ENCODE data around the gene GABBR1. TPM values are rescaled to one million over a fixed set of nuclear protein-coding genes. Genes with fewer than 3 reads are reported as not detected.

The GABBR1 gene
- polyA plus RNA-seq, 3 donors from 2014 or later: not detected

DNA sequence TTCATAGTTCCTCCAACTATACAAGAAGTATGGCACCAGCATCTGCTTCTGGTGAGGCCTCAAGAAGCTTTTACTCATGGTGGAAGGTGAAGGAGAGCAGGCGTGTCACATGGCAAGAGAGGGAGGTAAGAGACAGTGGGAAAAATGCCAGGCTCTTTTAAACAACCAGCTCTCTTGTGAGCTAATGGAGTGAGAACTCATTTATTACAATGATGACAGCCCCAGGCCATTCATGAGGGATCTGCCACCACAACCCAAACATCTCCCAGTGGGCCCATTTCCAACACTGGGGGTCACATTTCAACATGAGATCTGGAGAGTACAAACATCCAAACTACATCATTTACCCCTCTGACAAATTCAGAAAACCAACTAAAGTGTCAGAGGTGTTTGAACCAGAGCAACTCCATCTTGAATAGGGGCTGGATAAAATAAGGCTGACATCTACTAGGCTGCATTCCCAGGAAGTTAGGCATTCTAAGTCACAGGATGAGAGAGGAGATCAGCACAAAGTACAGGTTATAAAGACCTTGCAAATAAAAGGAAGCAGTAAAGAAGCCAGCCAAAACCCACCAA is 71.3 kb downstream of the GABBR1 start:
- DNase-seq: no peak
- H3K27me3 Mint-ChIP-seq (ENCODE audit: low read depth in 3 of 3): peaks cover 2 to 15% (median 6%) of the 10 kb centered on the region in 3 donors
- no peaks in the 10 kb centered on the region for H3K9me3 Mint-ChIP-seq
- no peak overlapping the region for H3K4me3 Mint-ChIP-seq
- no peaks in the 10 kb centered on the region for H3K36me3 Mint-ChIP-seq
- H3K27ac Mint-ChIP-seq: no peak overlapping the region
- H3K4me1 Mint-ChIP-seq: no peaks in the 10 kb centered on the region

DNA sequence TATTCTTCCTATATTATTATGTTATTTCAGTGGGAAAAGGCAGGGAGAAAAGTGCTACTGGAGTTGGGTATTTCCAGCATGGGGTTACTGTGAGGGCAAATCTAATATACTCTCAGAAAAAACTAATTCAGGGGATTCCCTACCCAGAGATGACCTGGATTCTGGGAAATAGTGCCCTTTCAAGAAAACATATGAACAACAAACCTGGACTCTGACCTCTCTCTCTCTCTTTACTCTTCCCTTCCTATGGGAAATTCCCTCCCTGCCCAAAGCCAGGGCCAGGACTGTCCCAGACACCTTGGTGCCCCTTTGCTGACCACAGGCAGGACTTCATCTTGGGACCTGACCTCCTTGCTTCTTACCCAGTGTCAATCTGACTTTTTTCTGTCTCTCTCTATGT is 71.9 kb downstream of the GABBR1 start:
- Mint-ChIP-seq H3K4me3 (no peak overlapping the region), H3K36me3 (no peaks in the 10 kb centered on the region), H3K4me1 (no peaks in the 10 kb centered on the region), H3K27ac (no peak overlapping the region), H3K9me3 (no peaks in the 10 kb centered on the region), H3K27me3 (ENCODE audit: low read depth in 3 of 3) (peaks cover 2 to 21% (median 5%) of the 10 kb centered on the region in 3 donors)
- DNase-seq: no peak

DNA sequence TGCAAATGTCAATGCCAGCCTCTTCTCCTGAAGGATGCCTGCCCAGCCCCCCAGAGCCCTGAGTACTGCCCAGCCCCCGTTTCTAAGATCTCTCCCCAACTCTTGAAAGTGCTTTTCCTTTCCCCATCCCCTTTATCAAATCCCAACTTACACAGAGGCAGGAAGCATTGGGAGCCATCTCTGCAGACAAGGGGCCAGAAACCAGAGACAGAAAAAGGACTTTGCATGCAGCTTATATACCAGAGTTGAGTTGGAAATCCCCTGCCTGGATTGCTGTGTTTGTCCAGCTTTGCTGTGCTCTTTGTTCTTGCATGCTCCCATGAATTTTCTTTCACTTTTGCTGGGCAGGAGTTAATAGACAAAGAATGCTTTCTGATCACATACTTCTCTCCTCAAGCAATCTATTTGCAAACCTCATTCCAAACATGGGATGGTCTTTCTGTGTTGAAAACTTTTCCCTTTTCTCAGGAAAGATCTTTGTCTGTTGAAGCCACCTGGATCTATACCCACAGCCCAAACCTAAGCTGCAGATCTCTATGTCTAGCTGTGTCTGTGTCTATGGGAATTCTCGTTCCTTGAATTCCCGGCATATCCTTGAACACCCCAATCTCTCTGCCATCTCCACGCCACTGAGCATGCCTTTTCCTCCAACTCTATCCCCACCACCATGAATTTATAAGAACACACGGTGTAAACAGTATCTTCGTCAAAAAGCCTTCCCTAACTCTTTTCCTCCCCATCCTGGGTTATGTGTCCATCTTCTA is 73.3 kb downstream of the GABBR1 start, which contains the start of gene UBD:
Gene UBD, minus strand, starts transcription at position 209 of the 764 bp plus-strand sequence. Its CDS starts 31 bp downstream, at position 178.
- Mint-ChIP-seq H3K4me3 (no peak within 1 kb of the TSS), H3K36me3 (no peaks in the 10 kb centered on the region), H3K4me1 (no peaks in the 10 kb centered on the region), H3K27ac (no peak within 1 kb of the TSS), H3K9me3 (peaks cover 0 to 3% (median 0%) of the 10 kb centered on the region in 6 donors), H3K27me3 (ENCODE audit: low read depth in 3 of 3) (peaks cover 4 to 30% (median 8%) of the 10 kb centered on the region in 3 donors)
- DNase-seq: no peak

DNA sequence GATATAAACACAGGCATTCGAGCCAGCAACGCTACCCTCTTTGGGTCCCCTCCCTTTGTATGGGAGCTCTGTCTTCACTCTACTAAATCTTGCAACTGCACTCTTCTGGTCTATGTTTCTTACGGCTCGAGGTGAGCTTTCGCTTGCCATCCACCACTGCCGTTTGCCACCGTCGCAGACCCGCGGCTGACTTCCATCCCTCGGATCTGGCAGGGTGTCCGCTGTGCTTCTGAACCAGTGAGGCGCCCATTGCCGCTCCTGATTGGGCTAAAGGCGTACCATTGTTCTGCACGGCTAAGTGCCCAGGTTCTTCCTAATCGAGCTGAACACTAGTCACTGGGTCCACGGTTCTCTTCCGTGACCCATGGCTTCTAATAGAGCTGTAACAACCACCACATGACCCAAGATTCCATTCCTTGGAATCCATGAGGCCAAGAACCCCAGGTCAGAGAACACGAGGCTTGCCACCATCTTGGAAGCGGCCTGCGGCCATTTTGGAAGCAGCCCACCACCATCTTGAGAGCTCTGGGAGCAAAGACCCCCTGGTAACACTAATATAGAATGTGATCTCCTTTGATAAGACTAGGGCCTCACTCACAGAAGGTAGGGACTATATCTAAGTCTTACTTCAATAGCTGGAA is 74.4 kb downstream of the GABBR1 start:
- H3K36me3 Mint-ChIP-seq: no peaks in the 10 kb centered on the region
- peaks cover 0 to 5% (median 0%) of the 10 kb centered on the region in 6 donors for H3K9me3 Mint-ChIP-seq
- H3K4me1 Mint-ChIP-seq: peaks cover 6% of the 10 kb centered on the region in 2 donors
- peaks cover 4 to 42% (median 15%) of the 10 kb centered on the region in 3 donors for H3K27me3 Mint-ChIP-seq (ENCODE audit: low read depth in 3 of 3)
- no peak overlapping the region for H3K4me3 Mint-ChIP-seq
- no peak overlapping the region for H3K27ac Mint-ChIP-seq
- DNase-seq: no peak

DNA sequence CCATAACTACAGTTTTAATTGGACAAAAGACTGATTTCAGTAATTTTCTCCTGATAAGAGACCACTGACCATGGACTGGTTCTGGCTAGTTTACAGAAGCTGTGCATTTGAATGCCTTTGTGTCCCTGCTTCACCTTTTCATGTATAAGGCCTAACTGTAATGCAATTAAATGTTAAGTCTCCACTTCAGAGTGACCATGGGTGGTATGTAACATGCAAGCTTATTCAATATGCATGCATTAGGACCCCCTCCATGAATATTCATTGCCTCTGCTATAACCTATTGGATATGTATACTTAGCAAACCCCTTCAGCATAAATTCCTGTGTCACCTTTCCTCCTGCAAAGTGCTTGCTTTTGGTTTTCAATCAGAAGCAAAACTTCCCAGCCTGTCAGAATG is 75.7 kb downstream of the GABBR1 start:
- Mint-ChIP-seq H3K4me1 (peaks cover 14 to 17% of the 10 kb centered on the region in 2 donors), H3K9me3 (peaks cover 0 to 5% (median 0%) of the 10 kb centered on the region in 6 donors), H3K4me3 (no peak overlapping the region), H3K27me3 (ENCODE audit: low read depth in 3 of 3) (peaks cover 4 to 47% (median 14%) of the 10 kb centered on the region in 3 donors), H3K36me3 (no peaks in the 10 kb centered on the region), H3K27ac (no peak overlapping the region)
- DNase-seq: no peak

DNA sequence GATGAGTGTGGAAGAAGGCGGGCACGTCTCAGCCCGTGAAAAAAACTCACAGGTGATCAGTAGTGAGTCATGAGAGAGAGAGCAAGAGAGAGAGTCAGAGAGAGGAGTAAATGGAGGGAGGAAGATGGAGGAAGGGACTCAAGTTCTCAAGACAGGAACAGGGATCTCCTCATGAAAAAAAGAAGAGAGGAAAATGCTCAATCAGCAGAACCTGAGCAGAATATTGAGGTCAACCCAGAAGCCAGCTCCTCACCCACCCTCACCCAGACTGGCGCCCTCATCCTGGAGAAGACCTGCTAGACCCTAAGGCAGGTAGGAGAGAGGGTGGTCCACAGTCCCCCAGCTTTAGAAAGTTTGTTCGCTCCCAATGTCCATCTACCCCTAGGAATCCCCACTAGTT is 78.2 kb downstream of the GABBR1 start:
- no peak for DNase-seq
- H3K27ac Mint-ChIP-seq: no peak overlapping the region
- peaks cover 2 to 52% (median 12%) of the 10 kb centered on the region in 3 donors for H3K27me3 Mint-ChIP-seq (ENCODE audit: low read depth in 3 of 3)
- no peaks in the 10 kb centered on the region for H3K36me3 Mint-ChIP-seq
- peaks cover 0 to 5% (median 0%) of the 10 kb centered on the region in 6 donors for H3K9me3 Mint-ChIP-seq
- no peak overlapping the region for H3K4me3 Mint-ChIP-seq
- peaks cover 14 to 17% of the 10 kb centered on the region in 2 donors for H3K4me1 Mint-ChIP-seq

DNA sequence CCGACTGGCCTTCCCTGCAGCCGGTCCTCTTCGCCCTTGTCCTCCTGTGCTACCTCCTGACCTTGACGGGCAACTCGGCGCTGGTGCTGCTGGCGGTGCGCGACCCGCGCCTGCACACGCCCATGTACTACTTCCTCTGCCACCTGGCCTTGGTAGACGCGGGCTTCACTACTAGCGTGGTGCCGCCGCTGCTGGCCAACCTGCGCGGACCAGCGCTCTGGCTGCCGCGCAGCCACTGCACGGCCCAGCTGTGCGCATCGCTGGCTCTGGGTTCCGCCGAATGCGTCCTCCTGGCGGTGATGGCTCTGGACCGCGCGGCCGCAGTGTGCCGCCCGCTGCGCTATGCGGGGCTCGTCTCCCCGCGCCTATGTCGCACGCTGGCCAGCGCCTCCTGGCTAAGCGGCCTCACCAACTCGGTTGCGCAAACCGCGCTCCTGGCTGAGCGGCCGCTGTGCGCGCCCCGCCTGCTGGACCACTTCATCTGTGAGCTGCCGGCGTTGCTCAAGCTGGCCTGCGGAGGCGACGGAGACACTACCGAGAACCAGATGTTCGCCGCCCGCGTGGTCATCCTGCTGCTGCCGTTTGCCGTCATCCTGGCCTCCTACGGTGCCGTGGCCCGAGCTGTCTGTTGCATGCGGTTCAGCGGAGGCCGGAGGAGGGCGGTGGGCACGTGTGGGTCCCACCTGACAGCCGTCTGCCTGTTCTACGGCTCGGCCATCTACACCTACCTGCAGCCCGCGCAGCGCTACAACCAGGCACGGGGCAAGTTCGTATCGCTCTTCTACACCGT is 79.5 kb downstream of the GABBR1 start:
- H3K27me3 Mint-ChIP-seq (ENCODE audit: low read depth in 3 of 3): peaks cover 2 to 51% (median 14%) of the 10 kb centered on the region in 3 donors
- no peak overlapping the region for H3K27ac Mint-ChIP-seq
- peaks cover 0 to 5% (median 0%) of the 10 kb centered on the region in 6 donors for H3K9me3 Mint-ChIP-seq
- peak in 1 of 3 donors; percentile 2 for DNase-seq
- H3K4me3 Mint-ChIP-seq: peak overlapping the region; percentile 39 to 67 (median 60)
- peaks cover 14 to 17% of the 10 kb centered on the region in 2 donors for H3K4me1 Mint-ChIP-seq
- H3K36me3 Mint-ChIP-seq: no peaks in the 10 kb centered on the region

DNA sequence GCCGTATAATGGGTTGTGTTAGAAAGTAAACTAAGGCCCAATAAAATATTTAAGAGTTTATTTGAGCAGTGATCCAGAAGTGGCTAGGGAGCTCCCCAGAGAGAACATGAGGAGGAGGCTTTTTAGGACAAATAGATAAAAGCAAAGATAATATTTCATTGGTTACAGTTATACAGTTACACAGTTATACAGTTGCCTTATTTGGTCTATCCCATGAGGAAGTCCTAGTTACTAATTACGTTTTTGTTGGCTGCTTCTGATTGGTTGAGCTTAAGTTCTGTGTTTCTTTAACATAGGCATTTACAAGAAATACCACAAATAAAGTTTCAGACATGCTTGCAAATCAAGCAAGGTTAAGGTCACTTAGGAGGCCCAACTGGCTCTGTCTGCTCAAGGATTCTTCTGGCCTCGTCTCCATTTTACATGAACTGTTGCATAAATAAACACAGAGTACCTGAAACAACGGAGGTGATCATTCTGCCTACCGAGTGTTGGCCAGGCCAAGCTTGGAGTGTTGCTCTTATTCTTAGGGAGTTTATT is 80.4 kb downstream of the GABBR1 start:
- Mint-ChIP-seq H3K36me3 (no peaks in the 10 kb centered on the region), H3K4me3 (peak overlapping the region; percentile 20 to 67 (median 60)), H3K4me1 (peaks cover 14 to 17% of the 10 kb centered on the region in 2 donors), H3K27me3 (ENCODE audit: low read depth in 3 of 3) (peaks cover 2 to 50% (median 14%) of the 10 kb centered on the region in 3 donors), H3K27ac (no peak overlapping the region), H3K9me3 (peaks cover 0 to 5% (median 0%) of the 10 kb centered on the region in 6 donors)
- peak; percentile 14 to 47 (median 31) for DNase-seq

DNA sequence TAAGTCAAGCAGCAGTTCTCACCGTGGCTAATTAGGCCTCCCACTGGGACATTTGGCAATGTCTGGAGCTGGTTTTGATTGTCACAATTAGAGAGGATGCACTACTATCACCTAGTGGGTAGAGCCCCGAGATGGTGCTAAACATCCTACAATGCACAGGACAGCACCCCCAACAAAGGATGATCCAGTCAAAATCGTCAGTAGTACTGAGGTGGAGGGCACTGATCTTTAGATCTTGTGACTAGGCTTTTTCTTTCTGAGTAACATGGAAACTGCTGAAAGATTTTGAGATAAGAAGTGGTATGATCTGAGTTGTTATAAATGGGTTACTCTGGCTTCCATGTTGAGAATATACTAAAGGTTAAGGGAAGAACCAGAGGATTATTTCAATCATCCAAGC is 85.4 kb downstream of the GABBR1 start:
- Mint-ChIP-seq H3K4me1 (peaks cover 0 to under 1% of the 10 kb centered on the region in 2 donors), H3K4me3 (no peak overlapping the region), H3K27me3 (ENCODE audit: low read depth in 3 of 3) (peaks cover 2 to 12% (median 7%) of the 10 kb centered on the region in 3 donors), H3K36me3 (no peaks in the 10 kb centered on the region), H3K27ac (no peak overlapping the region), H3K9me3 (no peaks in the 10 kb centered on the region)
- no peak for DNase-seq

DNA sequence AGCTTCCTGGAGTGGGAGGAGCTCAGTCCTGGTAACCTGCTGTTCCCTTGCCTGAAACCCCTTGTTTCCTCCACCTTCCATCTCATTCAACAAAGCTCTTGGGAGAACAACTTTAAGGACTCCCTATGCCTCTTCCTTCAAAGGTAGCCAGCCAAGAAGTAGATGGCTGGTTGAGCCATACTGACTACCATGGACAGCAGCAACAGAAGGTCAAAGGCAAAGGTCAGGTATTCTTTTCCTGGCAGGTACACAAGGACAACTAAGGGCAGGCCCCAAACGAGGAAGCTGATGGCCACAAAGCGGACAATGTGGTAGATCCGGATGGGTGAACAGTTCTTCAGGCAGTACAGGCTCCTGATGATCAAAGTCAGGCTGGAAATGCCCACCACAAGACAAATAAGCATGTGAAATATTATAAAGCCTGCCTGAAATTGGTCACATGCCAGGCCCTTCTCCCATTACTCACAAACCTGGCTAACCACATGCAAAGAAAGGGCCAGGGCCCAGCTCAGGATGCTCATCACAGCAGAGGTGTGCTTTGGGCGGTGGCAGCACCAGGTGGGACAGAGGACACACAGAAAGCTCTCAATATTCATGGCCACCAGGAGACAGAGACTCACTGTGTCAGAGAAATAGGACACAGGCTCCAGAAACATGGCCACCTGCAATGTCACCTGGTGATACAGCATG is 95.1 kb downstream of the GABBR1 start:
- H3K4me3 Mint-ChIP-seq: no peak overlapping the region
- no peaks in the 10 kb centered on the region for H3K36me3 Mint-ChIP-seq
- no peak for DNase-seq
- no peaks in the 10 kb centered on the region for H3K4me1 Mint-ChIP-seq
- H3K27ac Mint-ChIP-seq: no peak overlapping the region
- H3K9me3 Mint-ChIP-seq: no peaks in the 10 kb centered on the region
- H3K27me3 Mint-ChIP-seq (ENCODE audit: low read depth in 3 of 3): peaks cover 2 to 4% (median 3%) of the 10 kb centered on the region in 3 donors

DNA sequence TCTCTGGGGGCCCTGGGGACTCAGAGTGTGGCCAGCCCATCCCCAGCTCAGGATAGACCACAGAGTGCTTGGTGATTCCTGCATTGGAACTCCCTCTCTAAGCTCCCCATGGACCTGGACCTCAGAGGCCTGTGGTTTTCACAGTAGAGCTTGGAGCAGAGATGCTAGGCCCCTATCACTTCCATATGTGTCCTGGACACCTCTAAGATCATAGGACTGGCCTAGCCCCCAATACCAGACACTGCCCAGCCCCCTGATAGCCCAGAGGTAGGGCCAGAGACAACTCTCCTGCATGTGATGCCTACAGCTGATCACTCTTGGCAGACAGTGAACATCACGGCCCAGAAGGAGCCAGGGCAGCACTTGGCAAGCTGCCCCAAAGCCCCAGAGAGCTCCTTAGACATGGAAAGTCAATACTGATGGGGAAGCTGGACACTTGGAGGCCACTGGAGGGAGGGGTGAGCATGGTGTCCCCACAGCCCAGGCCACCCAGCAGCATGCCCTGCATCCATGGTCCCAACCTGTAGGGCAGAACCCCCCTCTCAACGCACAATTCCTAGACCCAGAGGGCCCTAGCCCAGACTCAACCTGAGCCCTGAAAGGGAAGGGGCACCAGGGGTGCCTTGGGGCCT is 100.5 kb downstream of the GABBR1 start:
- Mint-ChIP-seq H3K36me3 (no peaks in the 10 kb centered on the region), H3K27me3 (ENCODE audit: low read depth in 3 of 3) (peaks cover 3 to 7% (median 4%) of the 10 kb centered on the region in 3 donors), H3K4me1 (no peaks in the 10 kb centered on the region), H3K9me3 (no peaks in the 10 kb centered on the region), H3K27ac (no peak overlapping the region), H3K4me3 (no peak overlapping the region)
- no peak for DNase-seq

DNA sequence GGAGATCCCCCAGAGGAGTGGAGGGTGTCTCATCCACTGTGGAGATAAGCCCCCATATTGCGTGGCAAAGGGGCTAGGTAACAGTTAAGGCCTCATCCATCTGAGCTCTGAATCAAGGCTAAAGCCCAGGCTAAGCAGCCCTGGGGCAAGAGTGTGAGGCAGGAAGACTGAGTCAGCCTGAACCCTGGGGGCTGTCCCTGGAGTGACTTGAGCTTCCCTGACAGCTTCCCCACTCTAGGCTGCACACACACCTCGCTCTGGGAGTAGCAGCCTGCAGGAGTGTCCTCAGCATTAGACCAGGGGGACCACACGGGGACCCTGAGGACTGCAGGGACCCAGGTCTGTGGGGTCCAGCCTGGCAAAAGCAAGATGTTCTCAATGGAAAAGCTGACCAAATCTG is 101.3 kb downstream of the GABBR1 start:
- no peak for DNase-seq
- no peaks in the 10 kb centered on the region for H3K9me3 Mint-ChIP-seq
- H3K4me1 Mint-ChIP-seq: no peaks in the 10 kb centered on the region
- H3K4me3 Mint-ChIP-seq: no peak overlapping the region
- H3K36me3 Mint-ChIP-seq: no peaks in the 10 kb centered on the region
- no peak overlapping the region for H3K27ac Mint-ChIP-seq
- H3K27me3 Mint-ChIP-seq (ENCODE audit: low read depth in 3 of 3): peaks cover 3 to 10% (median 4%) of the 10 kb centered on the region in 3 donors

Data from immature natural killer cell (primary cell).